ENCODE measurements around the gene ASL.
"Not testable (repeated sequence)": the region's sequence is repeated elsewhere in the genome, so short reads cannot be mapped to it uniquely, and the experiment has no call there.

The ASL gene

GRCh38 chr7:66119245-66119850, 43.7 kb downstream of the ASL start:
- no peak for DNase-seq

- no peak for DNase-seq
Observed at GRCh38 chr7:66123175-66123528, 47.5 kb downstream of the ASL start.

GRCh38 chr7:66124569-66124861, 48.9 kb downstream of the ASL start:
- not testable (repeated sequence) for DNase-seq

- DNase-seq = no peak
Observed at GRCh38 chr7:66125052-66125694, 49.6 kb downstream of the ASL start.

- DNase-seq = not testable (repeated sequence)
Observed at GRCh38 chr7:66125781-66126352, 50.2 kb downstream of the ASL start.

GRCh38 chr7:66127172-66127571, 51.6 kb downstream of the ASL start:
- not testable (repeated sequence) for DNase-seq

GRCh38 chr7:66138994-66139752, 63.6 kb downstream of the ASL start:
- DNase-seq = no peak

- DNase-seq = peak; percentile 0
Observed at GRCh38 chr7:66140924-66141323, 65.3 kb downstream of the ASL start.

- DNase-seq = no peak
Observed at GRCh38 chr7:66142334-66142733, 66.7 kb downstream of the ASL start.

- no peak for DNase-seq
Observed at GRCh38 chr7:66142996-66143395, 67.4 kb downstream of the ASL start.
